Upper lobe of right lung (tissue), 1 donor: ENCODE measurements around the gene FBXO34. TPM values are rescaled to one million over a fixed set of nuclear protein-coding genes. Genes with fewer than 3 reads are reported as not detected.

Experiments
- ATAC-seq: fragments of 200-7000 bp; cut with Tn5 transposase; one replicate; pipeline ENCODE4 v1.9.1; 2020; ENCODE audit warnings: mild to moderate bottlenecking, moderate library complexity
- DNase-seq: peaks from one replicate; pipeline ENCODE4 v3.0.0-alpha.2; 2020
- H3K27ac ChIP-seq: fragments of 200-600 bp; one replicate; pipeline ENCODE4 v1.8.0; 2022
- H3K27me3 ChIP-seq: fragments of 200-600 bp; one replicate; pipeline ENCODE4 v1.8.0; 2022; ENCODE audit warnings: mild to moderate bottlenecking
- H3K36me3 ChIP-seq: fragments of 200-600 bp; one replicate; pipeline ENCODE4 v1.8.0; 2022
- H3K4me1 ChIP-seq: fragments of 200-600 bp; one replicate; pipeline ENCODE4 v1.8.0; 2022
- H3K4me3 ChIP-seq: fragments of 200-600 bp; one replicate; pipeline ENCODE4 v1.8.0; 2022; ENCODE audit warnings: mild to moderate bottlenecking
- H3K9me3 ChIP-seq: fragments of 200-600 bp; one replicate; pipeline ENCODE4 v1.8.0; 2022
- intact Hi-C: fragments of 100-400 bp; cut with DNase I; formaldehyde crosslinking; loops from one replicate; pipeline ENCODE4 v1.11.0; 2022
- long read RNA-seq: library from polyadenylated mRNA; unstranded; transcript quantifications from one replicate; pipeline ENCODE4 v2.0.0, GENCODE V29; 2021
- total RNA-seq: library from RNA; stranded (reverse); fragmentation: NEBNext Ultra II Directional; extraction: Animal tissue kit (Norgen Biotek cat#: 25700); gene quantifications from one replicate; pipeline ENCODE4 v1.2.1, GENCODE V29; 2021
- TF ChIP-seq, protein P1 (sequence below): fragments of 200-600 bp; IDR thresholded peaks from one replicate; pipeline ENCODE4 v1.8.0; 2022; ENCODE audit warnings: antibody characterized with exemption
- donor health status: DM: no; HTN: yes; CAD: no; lungs with severe emphysema.

The FBXO34 gene, protein sequence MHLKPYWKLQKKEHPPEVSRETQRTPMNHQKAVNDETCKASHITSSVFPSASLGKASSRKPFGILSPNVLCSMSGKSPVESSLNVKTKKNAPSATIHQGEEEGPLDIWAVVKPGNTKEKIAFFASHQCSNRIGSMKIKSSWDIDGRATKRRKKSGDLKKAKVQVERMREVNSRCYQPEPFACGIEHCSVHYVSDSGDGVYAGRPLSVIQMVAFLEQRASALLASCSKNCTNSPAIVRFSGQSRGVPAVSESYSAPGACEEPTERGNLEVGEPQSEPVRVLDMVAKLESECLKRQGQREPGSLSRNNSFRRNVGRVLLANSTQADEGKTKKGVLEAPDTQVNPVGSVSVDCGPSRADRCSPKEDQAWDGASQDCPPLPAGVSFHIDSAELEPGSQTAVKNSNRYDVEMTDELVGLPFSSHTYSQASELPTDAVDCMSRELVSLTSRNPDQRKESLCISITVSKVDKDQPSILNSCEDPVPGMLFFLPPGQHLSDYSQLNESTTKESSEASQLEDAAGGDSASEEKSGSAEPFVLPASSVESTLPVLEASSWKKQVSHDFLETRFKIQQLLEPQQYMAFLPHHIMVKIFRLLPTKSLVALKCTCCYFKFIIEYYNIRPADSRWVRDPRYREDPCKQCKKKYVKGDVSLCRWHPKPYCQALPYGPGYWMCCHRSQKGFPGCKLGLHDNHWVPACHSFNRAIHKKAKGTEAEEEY
- total RNA-seq, result 29.2 TPM
- long read RNA-seq, transcript FBXO34-201 (2 exons, 3,464 nt), result major isoform, 67 of 80 reads
- long read RNA-seq, partial matches to known transcripts, result 5 of 80 reads
- long read RNA-seq, other reads (novel, unspliced or antisense), result 8 of 80 reads

DNA sequence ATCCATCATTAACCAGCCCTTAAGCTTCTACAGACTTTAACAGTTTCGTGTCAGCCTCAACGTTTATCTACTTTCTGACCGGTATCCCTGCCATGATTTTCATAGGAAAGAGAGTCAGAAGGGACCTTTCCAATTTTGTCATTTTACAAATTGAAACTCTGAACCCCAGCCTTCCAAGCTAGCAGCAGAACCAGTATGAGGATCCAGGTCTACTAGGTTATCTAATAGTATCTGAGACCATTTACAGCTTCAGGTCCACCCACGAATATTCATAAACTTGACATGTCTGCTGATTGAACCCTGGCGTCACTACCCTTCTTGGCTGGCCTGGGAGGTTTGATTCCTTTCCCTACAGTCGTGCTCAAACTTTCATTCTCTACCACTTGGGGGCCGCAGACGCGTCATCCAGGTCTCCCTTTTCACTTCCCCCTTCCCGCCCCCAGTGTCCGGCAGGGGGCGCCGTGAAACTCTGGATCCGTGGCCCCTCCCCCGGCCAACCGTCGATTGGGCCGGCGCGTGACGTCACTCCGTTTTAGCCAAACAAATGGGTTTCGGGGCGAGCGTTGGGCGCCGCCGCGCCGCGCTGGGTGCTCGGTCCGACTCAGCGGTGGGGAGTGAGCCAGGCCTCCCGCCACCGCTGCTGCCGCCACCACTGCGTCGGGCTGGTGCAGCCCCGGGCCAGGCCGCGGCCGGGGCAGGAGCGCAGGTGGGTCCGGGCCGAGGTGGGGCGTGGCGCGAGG, at the start of gene FBXO34:
FBXO34 (plus strand) TSS at position 590 of the 740 bp plus-strand sequence. CDS start 78,970 bp downstream, outside the sequence.
- peak; percentile 98 for ATAC-seq
- H3K9me3 ChIP-seq, result no peaks in the 10 kb centered on the region
- TF ChIP-seq, protein P1, sequence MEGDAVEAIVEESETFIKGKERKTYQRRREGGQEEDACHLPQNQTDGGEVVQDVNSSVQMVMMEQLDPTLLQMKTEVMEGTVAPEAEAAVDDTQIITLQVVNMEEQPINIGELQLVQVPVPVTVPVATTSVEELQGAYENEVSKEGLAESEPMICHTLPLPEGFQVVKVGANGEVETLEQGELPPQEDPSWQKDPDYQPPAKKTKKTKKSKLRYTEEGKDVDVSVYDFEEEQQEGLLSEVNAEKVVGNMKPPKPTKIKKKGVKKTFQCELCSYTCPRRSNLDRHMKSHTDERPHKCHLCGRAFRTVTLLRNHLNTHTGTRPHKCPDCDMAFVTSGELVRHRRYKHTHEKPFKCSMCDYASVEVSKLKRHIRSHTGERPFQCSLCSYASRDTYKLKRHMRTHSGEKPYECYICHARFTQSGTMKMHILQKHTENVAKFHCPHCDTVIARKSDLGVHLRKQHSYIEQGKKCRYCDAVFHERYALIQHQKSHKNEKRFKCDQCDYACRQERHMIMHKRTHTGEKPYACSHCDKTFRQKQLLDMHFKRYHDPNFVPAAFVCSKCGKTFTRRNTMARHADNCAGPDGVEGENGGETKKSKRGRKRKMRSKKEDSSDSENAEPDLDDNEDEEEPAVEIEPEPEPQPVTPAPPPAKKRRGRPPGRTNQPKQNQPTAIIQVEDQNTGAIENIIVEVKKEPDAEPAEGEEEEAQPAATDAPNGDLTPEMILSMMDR, result peak; percentile 98
- DNase-seq, result peak; percentile 99
- peak within 1 kb of the TSS; percentile 93 for H3K27ac ChIP-seq
- H3K4me3 ChIP-seq, result peak within 1 kb of the TSS; percentile 78
- intact Hi-C loops, result no loop called here
- no peaks in the 10 kb centered on the region for H3K27me3 ChIP-seq
- H3K4me1 ChIP-seq, result peaks cover 38% of the 10 kb centered on the region
- no peaks in the 10 kb centered on the region for H3K36me3 ChIP-seq

DNA sequence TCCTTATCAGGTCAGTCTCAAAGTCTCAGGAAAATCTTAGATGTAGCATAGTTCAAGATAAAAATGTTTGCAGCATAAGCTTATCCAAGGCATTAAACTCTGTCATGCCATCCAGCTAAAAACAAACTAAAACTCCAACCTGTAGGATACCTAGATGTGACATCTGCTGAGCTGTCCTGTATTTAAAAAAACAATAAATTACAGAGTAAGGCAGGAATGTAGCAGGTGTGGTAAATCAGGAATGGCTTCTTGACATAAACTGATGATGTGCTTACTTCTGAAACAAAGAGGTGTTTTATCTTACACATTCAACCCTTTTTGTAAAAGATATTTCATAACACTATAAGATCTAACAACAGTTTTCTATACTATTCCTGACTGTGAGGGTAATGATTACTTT, 49.3 kb upstream of the FBXO34 start:
- no peaks in the 10 kb centered on the region for H3K4me1 ChIP-seq
- H3K9me3 ChIP-seq, result no peaks in the 10 kb centered on the region
- no peaks in the 10 kb centered on the region for H3K36me3 ChIP-seq
- H3K27ac ChIP-seq, result no peak overlapping the region
- TF ChIP-seq, protein P1, result no peak
- intact Hi-C loops, result no loop called here
- ATAC-seq (no peak), DNase-seq (no peak)
- no peaks in the 10 kb centered on the region for H3K27me3 ChIP-seq
- no peak overlapping the region for H3K4me3 ChIP-seq

DNA sequence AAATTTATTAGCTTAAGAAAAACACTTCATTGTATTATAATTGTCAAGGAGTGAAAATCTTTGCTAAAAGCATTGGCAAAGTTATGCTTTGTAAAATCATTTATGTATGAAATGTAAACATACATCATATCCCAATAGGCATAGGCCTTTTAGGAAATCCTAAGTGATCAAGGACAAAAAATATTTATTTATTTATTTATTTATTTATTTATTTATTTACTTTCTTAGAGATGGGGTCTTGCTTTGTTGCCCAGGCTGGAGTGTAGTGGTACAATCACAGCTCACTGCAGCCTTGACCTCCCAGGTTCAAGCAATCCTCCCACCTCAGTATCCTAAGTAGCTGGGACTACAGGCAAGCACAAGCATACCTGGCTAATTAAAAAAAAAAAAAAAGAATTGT, 47.9 kb upstream of the FBXO34 start:
- Histone ChIP-seq H3K9me3 (no peaks in the 10 kb centered on the region), H3K4me3 (no peak overlapping the region), H3K4me1 (no peaks in the 10 kb centered on the region), H3K36me3 (no peaks in the 10 kb centered on the region), H3K27me3 (no peaks in the 10 kb centered on the region), H3K27ac (no peak overlapping the region)
- TF ChIP-seq, protein P1, result no peak
- ATAC-seq, result no peak
- intact Hi-C loops, result no loop called here
- DNase-seq, result no peak

DNA sequence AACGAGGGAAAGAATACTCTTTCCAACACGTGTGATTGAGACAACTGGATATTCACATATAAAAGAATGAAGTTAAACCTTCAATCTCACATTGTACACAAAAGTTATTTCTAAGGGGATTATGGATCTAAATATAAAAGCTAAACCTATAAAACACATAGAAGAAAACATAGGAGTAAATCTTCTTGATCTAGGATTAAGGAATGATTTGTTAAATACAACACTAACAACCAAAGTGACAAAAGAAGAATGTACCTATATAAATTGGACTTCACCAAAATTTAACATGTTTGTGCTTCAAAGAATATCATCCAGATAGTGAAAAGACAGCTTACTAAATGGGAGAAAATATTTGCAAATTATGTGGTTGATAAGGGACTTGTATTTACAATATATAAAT, 43.0 kb upstream of the FBXO34 start:
- ATAC-seq, result no peak
- H3K4me1 ChIP-seq, result no peaks in the 10 kb centered on the region
- intact Hi-C loops, result no loop called here
- H3K27me3 ChIP-seq, result no peaks in the 10 kb centered on the region
- no peak for DNase-seq
- H3K9me3 ChIP-seq, result no peaks in the 10 kb centered on the region
- H3K36me3 ChIP-seq, result no peaks in the 10 kb centered on the region
- TF ChIP-seq, protein P1, result no peak
- no peak overlapping the region for H3K4me3 ChIP-seq
- no peak overlapping the region for H3K27ac ChIP-seq

DNA sequence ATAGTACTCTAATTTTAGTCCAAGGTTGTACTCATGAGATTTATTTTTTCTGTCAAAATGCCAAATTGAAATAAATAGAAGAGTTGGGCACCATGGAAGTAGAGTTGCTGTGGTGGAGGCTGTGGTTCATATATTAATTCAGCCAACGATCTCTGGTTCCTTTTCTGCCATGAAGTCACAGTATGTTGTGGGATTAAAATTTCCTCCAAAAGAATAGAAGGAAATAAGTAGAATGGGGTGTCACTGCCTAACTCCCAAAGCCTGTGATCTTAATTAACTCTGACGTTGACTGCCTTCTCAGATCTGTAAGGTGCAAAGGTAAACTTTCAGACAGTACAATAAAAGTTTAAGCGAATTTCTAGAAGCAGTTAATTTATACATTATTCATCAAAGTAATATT, 37.6 kb upstream of the FBXO34 start:
- intact Hi-C loops, result no loop called here
- Histone ChIP-seq H3K9me3 (no peaks in the 10 kb centered on the region), H3K4me1 (no peaks in the 10 kb centered on the region), H3K27me3 (no peaks in the 10 kb centered on the region), H3K36me3 (no peaks in the 10 kb centered on the region), H3K4me3 (no peak overlapping the region), H3K27ac (no peak overlapping the region)
- TF ChIP-seq, protein P1, result no peak
- ATAC-seq (no peak), DNase-seq (no peak)
